Right atrium auricular region (tissue), 2 donors: ENCODE data around the gene MRM3. TPM values are rescaled to one million over a fixed set of nuclear protein-coding genes. Genes with fewer than 3 reads are reported as not detected.
A peak's percentile ranks its signal among the peaks of the same experiment; 100 is the strongest.
"Not testable (repeated sequence)": the region's sequence is repeated elsewhere in the genome, so short reads cannot be mapped to it uniquely, and the experiment has no call there.

ENCODE experiments used
- DNase-seq: peaks from one replicate; pipeline ENCODE4 v3.0.0-alpha.2; 2019; ENCODE audit warnings: low spot score
- H3K27ac ChIP-seq, 2 donors: fragments of 200-600 bp; sonication (generic); 1 replicate in 1 of 2; 2 replicates in 1 of 2; pipeline ENCODE4 v1.5.1; 2016 to 2019
- H3K27me3 ChIP-seq, 2 donors: fragments of 200-600 bp; sonication (generic); one replicate each; pipeline versions ENCODE4 v1.5.1 to v1.6.0; 2017 to 2019
- H3K36me3 ChIP-seq: fragments of 200-600 bp; sonication (generic); one replicate; pipeline ENCODE4 v1.5.1; 2016
- H3K4me1 ChIP-seq, 2 donors: fragments of 200-600 bp; sonication (generic); one replicate each; pipeline versions ENCODE4 v1.5.1 to v1.6.0; 2017 to 2019
- H3K4me3 ChIP-seq, 2 donors: fragments of 200-600 bp; sonication (generic); 1 replicate in 1 of 2; 2 replicates in 1 of 2; pipeline ENCODE4 v1.5.1; 2017 to 2019; ENCODE audit warnings: mild to moderate bottlenecking in 1 of 2, moderate library complexity in 1 of 2
- H3K9me3 ChIP-seq, 2 donors: fragments of 200-600 bp; sonication (generic); one replicate each; pipeline ENCODE4 v1.5.1; 2019
- CTCF ChIP-seq, 2 donors: fragments of 200-600 bp; sonication (generic); IDR thresholded peaks; one replicate each; pipeline ENCODE4 v1.5.1; 2019; ENCODE audit warnings: antibody characterized with exemption in 2 of 2
- total RNA-seq, 2 donors: library from RNA; depleted of rRNA; stranded (reverse); fragments of >200 nt; gene quantifications; one replicate each; pipeline ENCODE4 v1.1.0, GENCODE V29; 2016

The MRM3 gene
- total RNA-seq, 2 donors from 2014 or later = 15.4 to 21.8 TPM

GRCh38 chr17:746181-746580 lies 36.0 kb upstream of the MRM3 start:
- TF ChIP-seq CTCF (IDR thresholded peaks at IDR 0.05) = no peak
- Histone ChIP-seq H3K4me3 (no peak overlapping the region), H3K4me1 (peaks cover 0 to 9% of the 10 kb centered on the region in 2 donors), H3K27me3 (no peaks in the 10 kb centered on the region), H3K36me3 (peaks cover 64% of the 10 kb centered on the region), H3K27ac (no peak overlapping the region), H3K9me3 (no peaks in the 10 kb centered on the region)
- no peak for DNase-seq

GRCh38 chr17:746783-747629 lies 35.1 kb upstream of the MRM3 start:
- no peaks in the 10 kb centered on the region for H3K27me3 ChIP-seq
- H3K36me3 ChIP-seq = peaks cover 56% of the 10 kb centered on the region
- H3K4me3 ChIP-seq = no peak overlapping the region
- H3K9me3 ChIP-seq = no peaks in the 10 kb centered on the region
- no peak overlapping the region for H3K27ac ChIP-seq
- TF ChIP-seq CTCF (IDR thresholded peaks at IDR 0.05) = no peak
- peaks cover 0 to 17% of the 10 kb centered on the region in 2 donors for H3K4me1 ChIP-seq
- no peak for DNase-seq

GRCh38 chr17:748604-749003 lies 33.5 kb upstream of the MRM3 start:
- not testable (repeated sequence) for H3K9me3 ChIP-seq, H3K27me3 ChIP-seq, H3K4me3 ChIP-seq, H3K27ac ChIP-seq, DNase-seq
- Histone ChIP-seq H3K36me3 (peaks cover 43% of the 10 kb centered on the region), H3K4me1 (peaks cover 0 to 22% of the 10 kb centered on the region in 2 donors)

- H3K4me3 ChIP-seq, DNase-seq, H3K27ac ChIP-seq, H3K27me3 ChIP-seq, H3K9me3 ChIP-seq: not testable (repeated sequence)
- H3K4me1 ChIP-seq = peaks cover 0 to 22% of the 10 kb centered on the region in 2 donors
- H3K36me3 ChIP-seq = peaks cover 35% of the 10 kb centered on the region
Observed at GRCh38 chr17:749359-749758, 32.8 kb upstream of the MRM3 start.

- Histone ChIP-seq H3K9me3 (no peaks in the 10 kb centered on the region), H3K4me3 (peak overlapping the region in 1 of 2 donors; percentile 86), H3K4me1 (peaks cover 0 to 23% of the 10 kb centered on the region in 2 donors), H3K27me3 (no peaks in the 10 kb centered on the region), H3K27ac (no peak overlapping the region), H3K36me3 (peaks cover 23% of the 10 kb centered on the region)
- TF ChIP-seq CTCF (IDR thresholded peaks at IDR 0.05) = no peak
- DNase-seq = no peak
Observed at GRCh38 chr17:750431-751037, 31.6 kb upstream of the MRM3 start.

GRCh38 chr17:751269-752001 lies 30.7 kb upstream of the MRM3 start:
- TF ChIP-seq CTCF (IDR thresholded peaks at IDR 0.05) = no peak
- Histone ChIP-seq H3K36me3 (peaks cover 14% of the 10 kb centered on the region), H3K4me3 (peak overlapping the region; percentile 86 to 95), H3K27me3 (no peaks in the 10 kb centered on the region), H3K27ac (peak overlapping the region; percentile 91 to 96), H3K4me1 (peaks cover 0 to 32% of the 10 kb centered on the region in 2 donors), H3K9me3 (no peaks in the 10 kb centered on the region)
- no peak for DNase-seq
